AG04450 (cell line): Measurements from ENCODE around the gene GPR176. TPM values are rescaled to one million over a fixed set of nuclear protein-coding genes. Genes with fewer than 3 reads are reported as not detected.

Experiments used
- CTCF ChIA-PET: fragments of 300-600, 350-600 bp; formaldehyde crosslinking; extraction: SDS; loops from one replicate; lab custom pipeline; 2022; ENCODE audit warnings: antibody characterized with exemption, inconsistent platforms; lab: Charles Lee
- POLR2A ChIA-PET: fragments of 350-600 bp; formaldehyde crosslinking; extraction: SDS; loops from one replicate; lab custom pipeline; 2021; ENCODE audit warnings: antibody characterized with exemption, inconsistent platforms; lab: Yijun Ruan, JAX
- DNase-seq: peaks from one replicate; pipeline ENCODE4 v3.0.0-alpha.2; 2011; ENCODE audit warnings: low read depth, low spot score
- H3K27ac ChIP-seq: one replicate; pipeline ENCODE4 v1.5.1; 2012; ENCODE audit warnings: low read depth, low read length, control low read depth
- H3K27me3 ChIP-seq: one replicate; pipeline ENCODE4 v1.6.0; 2012; ENCODE audit warnings: low read length; ENCODE audit not compliant: control insufficient read depth, insufficient read depth
- H3K4me3 ChIP-seq: 2 replicates; pipeline ENCODE4 v1.5.1; 2011; ENCODE audit warnings: mild to moderate bottlenecking, low read depth, low read length, control low read depth
- H3K9me3 ChIP-seq: 2 replicates; pipeline ENCODE4 v1.5.1; 2012; ENCODE audit warnings: low read length; ENCODE audit not compliant: control insufficient read depth, insufficient read depth
- polyA minus RNA-seq: library from RNA; depleted of rRNA, polyadenylated mRNA; stranded (reverse); fragments of >200 nt; gene quantifications from 2 replicates; pipeline ENCODE4 v1.2.3, GENCODE V29; 2011; rRNA and poly(A)+ RNA removed
- polyA plus RNA-seq: library from polyadenylated mRNA; depleted of rRNA; stranded (reverse); fragments of >200 nt; gene quantifications from 2 replicates; pipeline ENCODE4 v1.2.3, GENCODE V29; 2011; rRNA removed
- TF ChIP-seq, protein P1 (sequence below): IDR thresholded peaks from 2 replicates; pipeline ENCODE4 v1.5.1; 2011; ENCODE audit warnings: low read depth, low read length, control low read depth, inconsistent platforms

Gene GPR176, protein sequence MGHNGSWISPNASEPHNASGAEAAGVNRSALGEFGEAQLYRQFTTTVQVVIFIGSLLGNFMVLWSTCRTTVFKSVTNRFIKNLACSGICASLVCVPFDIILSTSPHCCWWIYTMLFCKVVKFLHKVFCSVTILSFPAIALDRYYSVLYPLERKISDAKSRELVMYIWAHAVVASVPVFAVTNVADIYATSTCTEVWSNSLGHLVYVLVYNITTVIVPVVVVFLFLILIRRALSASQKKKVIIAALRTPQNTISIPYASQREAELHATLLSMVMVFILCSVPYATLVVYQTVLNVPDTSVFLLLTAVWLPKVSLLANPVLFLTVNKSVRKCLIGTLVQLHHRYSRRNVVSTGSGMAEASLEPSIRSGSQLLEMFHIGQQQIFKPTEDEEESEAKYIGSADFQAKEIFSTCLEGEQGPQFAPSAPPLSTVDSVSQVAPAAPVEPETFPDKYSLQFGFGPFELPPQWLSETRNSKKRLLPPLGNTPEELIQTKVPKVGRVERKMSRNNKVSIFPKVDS
- 83.9 and 116 TPM in 2 replicates for polyA plus RNA-seq
- polyA minus RNA-seq: 212 and 329 TPM in 2 replicates

DNA sequence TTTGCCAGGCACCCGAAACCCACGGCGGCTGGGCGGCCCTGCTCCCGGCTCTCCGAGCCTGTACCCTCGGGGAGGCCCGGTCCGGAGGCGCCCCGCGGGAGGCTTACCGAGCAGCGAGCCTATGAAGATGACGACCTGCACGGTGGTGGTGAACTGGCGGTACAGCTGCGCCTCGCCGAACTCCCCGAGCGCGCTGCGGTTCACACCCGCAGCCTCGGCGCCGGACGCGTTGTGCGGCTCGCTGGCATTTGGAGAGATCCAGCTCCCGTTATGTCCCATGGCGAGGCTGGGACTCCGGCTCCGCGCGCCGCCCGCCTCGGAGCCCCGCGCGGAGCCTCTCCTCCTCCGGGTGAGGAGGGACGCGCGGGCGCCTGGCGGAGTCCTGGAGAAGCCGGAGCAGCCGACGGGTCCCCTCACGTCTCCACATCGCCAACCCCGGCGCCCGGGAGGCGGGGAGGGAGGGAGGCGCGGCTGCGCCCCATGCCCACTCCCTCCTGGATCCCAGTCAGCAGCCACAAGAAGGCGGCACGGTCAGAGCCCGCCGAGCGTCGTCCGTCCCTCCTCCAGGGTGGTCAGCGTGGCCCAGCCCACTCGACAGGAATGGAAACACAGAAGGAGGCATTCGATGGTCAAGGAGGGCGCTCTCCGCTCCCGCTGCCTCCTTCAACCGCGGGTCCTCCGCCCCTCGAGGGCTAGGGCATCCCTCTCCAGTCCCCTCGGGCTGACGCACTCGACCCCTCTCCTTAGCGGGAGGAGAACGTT lies at the start of gene GPR176:
TSS of gene GPR176 (minus strand) at position 519 of the 762 bp plus-strand sequence. CDS start at position 279, 240 bp downstream.
- ChIA-PET CTCF (no interaction called here), POLR2A (interaction anchor here (0.6 to 2.7 kb wide), 10 partner anchors 12 to 186 kb away, joined by 3 to 26 read pairs (median 4); partner anchors contain the start of gene EIF2AK4)
- H3K4me3 ChIP-seq: peak within 1 kb of the TSS; percentile 85
- no peaks in the 10 kb centered on the region for H3K27me3 ChIP-seq
- no peak for DNase-seq
- TF ChIP-seq, protein P1, sequence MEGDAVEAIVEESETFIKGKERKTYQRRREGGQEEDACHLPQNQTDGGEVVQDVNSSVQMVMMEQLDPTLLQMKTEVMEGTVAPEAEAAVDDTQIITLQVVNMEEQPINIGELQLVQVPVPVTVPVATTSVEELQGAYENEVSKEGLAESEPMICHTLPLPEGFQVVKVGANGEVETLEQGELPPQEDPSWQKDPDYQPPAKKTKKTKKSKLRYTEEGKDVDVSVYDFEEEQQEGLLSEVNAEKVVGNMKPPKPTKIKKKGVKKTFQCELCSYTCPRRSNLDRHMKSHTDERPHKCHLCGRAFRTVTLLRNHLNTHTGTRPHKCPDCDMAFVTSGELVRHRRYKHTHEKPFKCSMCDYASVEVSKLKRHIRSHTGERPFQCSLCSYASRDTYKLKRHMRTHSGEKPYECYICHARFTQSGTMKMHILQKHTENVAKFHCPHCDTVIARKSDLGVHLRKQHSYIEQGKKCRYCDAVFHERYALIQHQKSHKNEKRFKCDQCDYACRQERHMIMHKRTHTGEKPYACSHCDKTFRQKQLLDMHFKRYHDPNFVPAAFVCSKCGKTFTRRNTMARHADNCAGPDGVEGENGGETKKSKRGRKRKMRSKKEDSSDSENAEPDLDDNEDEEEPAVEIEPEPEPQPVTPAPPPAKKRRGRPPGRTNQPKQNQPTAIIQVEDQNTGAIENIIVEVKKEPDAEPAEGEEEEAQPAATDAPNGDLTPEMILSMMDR: peak; percentile 12; the same call in 1 of the 2 replicates
- H3K27ac ChIP-seq: peak within 1 kb of the TSS; percentile 90
- peaks cover 2% of the 10 kb centered on the region; the same call in 1 of the 2 replicates for H3K9me3 ChIP-seq

DNA sequence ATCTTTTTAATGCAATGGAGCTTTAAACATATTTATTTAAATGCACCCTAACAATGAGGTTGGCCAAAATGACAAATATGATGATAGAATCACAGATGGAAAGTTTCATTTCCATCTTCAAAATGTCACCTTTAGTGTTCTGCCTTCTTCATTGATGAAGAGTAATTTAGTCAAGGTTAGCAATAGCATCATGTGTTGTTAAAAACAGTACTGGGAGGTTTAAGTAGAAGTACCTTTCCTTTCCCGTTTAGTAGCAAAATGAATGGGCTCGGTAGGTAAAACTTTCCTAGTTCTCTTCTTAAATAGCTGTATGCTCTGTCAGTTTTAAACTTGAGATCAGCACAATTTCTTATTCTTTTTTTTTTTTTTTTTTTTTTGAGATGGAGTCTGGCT lies 48.9 kb upstream of the GPR176 start:
- POLR2A ChIA-PET: no interaction called here
- TF ChIP-seq, protein P1: no peak

DNA sequence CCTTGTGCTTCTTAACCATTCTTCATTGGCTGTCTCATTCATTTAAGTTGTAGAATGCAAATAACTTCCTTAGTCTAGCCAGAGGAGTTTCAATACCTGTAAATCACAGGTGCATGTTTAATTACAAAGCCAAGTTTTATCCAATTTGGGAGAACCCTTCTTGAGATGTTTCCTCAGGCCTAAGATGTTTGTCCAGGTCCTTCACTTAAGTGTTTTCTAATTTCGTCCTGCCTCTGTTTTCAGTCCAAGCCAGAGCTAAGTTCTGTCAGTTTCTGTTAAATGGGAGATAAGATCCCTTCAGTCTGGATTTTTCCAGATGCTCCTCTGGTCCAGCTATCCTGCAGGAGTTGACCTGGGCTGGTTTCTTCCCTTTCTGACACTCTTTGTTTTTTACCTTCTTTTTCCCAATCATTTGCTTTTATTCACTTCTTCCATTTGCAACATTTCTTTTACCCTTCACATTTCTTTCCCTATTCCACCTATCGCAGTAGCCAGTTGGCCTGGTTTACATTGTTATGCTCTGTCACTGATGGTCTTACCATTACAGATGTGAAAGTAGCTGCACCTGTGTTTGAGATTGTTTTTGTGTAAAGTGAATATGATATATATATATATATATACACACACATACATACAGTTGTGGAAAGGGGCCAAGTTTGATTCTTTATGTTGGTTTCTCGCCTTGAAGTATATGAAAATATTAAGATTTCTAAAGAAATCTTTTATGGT lies 48.4 kb upstream of the GPR176 start:
- POLR2A ChIA-PET: no interaction called here
- CTCF ChIA-PET: interaction anchor here (0.6 kb wide), 1 partner anchor 14 kb away, joined by 3 read pairs; no protein-coding TSS in a partner anchor

More for the DNA sequence above, 48.9 kb upstream of the GPR176 start:
- CTCF ChIA-PET: interaction anchor here (0.6 kb wide), 1 partner anchor 13 kb away, joined by 3 read pairs; no protein-coding TSS in a partner anchor
- Histone ChIP-seq H3K27ac (no peak overlapping the region), H3K4me3 (no peak overlapping the region), H3K27me3 (no peaks in the 10 kb centered on the region), H3K9me3 (no peaks in the 10 kb centered on the region)
- no peak for DNase-seq

DNA sequence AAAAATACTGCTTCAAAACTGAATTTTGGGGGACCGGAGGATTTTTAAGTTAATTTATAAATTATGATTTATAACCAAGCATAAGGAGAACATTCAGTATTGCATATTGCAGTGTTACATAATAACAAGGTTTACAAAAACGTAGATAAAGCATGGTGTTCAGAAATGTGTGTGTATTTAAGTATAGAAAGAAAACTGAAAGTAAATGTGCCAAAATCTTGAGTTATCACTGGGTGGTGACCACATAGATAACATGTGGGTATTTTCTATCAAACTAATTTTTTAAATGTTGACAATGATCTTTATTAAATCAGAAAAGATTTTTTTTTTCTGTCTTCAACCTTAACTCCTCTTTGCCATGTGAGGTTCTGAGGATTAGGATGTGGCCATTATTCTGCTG lies 46.5 kb upstream of the GPR176 start:
- no peak for DNase-seq
- CTCF ChIA-PET: no interaction called here
- Histone ChIP-seq H3K27ac (no peak overlapping the region), H3K4me3 (no peak overlapping the region), H3K27me3 (no peaks in the 10 kb centered on the region), H3K9me3 (no peaks in the 10 kb centered on the region)
- TF ChIP-seq, protein P1: no peak
- POLR2A ChIA-PET: no interaction called here

More for the DNA sequence above, 48.4 kb upstream of the GPR176 start:
- no peak for DNase-seq
- Histone ChIP-seq H3K4me3 (no peak overlapping the region), H3K9me3 (no peaks in the 10 kb centered on the region), H3K27ac (no peak overlapping the region), H3K27me3 (no peaks in the 10 kb centered on the region)
- TF ChIP-seq, protein P1: no peak
